ENCODE measurements around the gene OMD.
A peak's percentile ranks its signal among the peaks of the same experiment; 100 is the strongest.

OMD gene

DNA sequence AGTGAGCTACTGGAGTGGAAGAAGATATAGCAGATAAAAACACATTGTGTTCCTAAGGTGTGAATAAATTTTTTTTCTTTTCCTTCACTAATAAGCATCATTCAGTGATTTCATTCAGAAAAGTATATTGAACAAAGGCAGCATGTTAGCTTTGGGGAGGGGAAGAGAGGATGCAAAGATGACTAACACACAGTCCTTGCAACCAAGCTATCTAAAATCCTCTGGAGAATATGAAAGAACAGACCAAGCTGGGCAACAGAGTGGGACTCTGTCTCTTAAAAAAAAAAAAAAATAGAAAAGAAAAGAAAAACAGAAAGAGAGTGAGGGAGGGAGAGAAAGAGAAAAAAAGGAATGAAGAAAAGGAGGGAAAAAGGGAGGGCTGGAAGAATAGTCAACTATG, 22.3 kb upstream of the OMD start:
- H3K4me2 ChIP-seq, result no peak overlapping the region
- H3K4me1 ChIP-seq (ENCODE audit: low read depth, poor library complexity, severe bottlenecking), result no peaks in the 10 kb centered on the region
- no peak overlapping the region for H2AFZ ChIP-seq (ENCODE audit: low read depth)
- no peaks in the 10 kb centered on the region for H4K20me1 ChIP-seq (ENCODE audit: insufficient read depth)
- no peak overlapping the region for H3K27ac ChIP-seq
- no peaks in the 10 kb centered on the region for H3K36me3 ChIP-seq (ENCODE audit: insufficient read depth)
- no peaks in the 10 kb centered on the region for H3K79me2 ChIP-seq (ENCODE audit: insufficient read depth, low read depth)
- no peak overlapping the region for H3K4me3 ChIP-seq (IDR thresholded peaks at IDR 0.05; ENCODE audit: insufficient read depth, low read depth, low read length)
- H3K9ac ChIP-seq, result no peak overlapping the region
- no peaks in the 10 kb centered on the region for H3K27me3 ChIP-seq (ENCODE audit: insufficient read depth, low read depth)
- TF ChIP-seq, protein P1, sequence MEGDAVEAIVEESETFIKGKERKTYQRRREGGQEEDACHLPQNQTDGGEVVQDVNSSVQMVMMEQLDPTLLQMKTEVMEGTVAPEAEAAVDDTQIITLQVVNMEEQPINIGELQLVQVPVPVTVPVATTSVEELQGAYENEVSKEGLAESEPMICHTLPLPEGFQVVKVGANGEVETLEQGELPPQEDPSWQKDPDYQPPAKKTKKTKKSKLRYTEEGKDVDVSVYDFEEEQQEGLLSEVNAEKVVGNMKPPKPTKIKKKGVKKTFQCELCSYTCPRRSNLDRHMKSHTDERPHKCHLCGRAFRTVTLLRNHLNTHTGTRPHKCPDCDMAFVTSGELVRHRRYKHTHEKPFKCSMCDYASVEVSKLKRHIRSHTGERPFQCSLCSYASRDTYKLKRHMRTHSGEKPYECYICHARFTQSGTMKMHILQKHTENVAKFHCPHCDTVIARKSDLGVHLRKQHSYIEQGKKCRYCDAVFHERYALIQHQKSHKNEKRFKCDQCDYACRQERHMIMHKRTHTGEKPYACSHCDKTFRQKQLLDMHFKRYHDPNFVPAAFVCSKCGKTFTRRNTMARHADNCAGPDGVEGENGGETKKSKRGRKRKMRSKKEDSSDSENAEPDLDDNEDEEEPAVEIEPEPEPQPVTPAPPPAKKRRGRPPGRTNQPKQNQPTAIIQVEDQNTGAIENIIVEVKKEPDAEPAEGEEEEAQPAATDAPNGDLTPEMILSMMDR (conservative IDR thresholded peaks at IDR 0.05; ENCODE audit: low read depth, low read length), result no peak

DNA sequence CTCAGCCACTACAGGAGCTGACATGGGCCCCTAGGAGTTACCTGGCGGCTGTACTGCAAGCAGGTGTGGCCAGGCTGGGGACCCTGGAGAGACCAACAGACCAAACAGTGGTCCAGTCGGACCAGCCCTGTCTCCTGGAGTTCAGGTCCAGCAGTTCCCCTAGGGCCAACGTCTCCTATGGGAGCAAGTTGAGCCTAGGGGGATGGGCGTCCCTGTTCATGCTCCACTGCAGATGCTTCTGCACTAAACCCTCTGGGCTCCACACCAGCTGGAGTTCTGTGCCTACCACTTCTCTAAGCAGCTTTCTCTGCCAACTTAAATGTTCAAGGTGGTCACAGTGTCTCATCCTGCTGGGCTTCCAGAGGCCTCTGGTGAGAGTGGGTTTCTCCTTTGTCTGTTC, 20.6 kb upstream of the OMD start:
- Histone ChIP-seq H2AFZ (ENCODE audit: low read depth) (no peak overlapping the region), H3K4me2 (no peak overlapping the region), H3K79me2 (ENCODE audit: insufficient read depth, low read depth) (no peaks in the 10 kb centered on the region), H3K27me3 (ENCODE audit: insufficient read depth, low read depth) (no peaks in the 10 kb centered on the region), H3K27ac (no peak overlapping the region), H3K36me3 (ENCODE audit: insufficient read depth) (no peaks in the 10 kb centered on the region), H3K4me3 (IDR thresholded peaks at IDR 0.05; ENCODE audit: insufficient read depth, low read depth, low read length) (no peak overlapping the region), H3K9ac (no peak overlapping the region), H4K20me1 (ENCODE audit: insufficient read depth) (no peaks in the 10 kb centered on the region), H3K4me1 (ENCODE audit: low read depth, poor library complexity, severe bottlenecking) (peaks cover 11% of the 10 kb centered on the region)
- TF ChIP-seq, protein P1 (conservative IDR thresholded peaks at IDR 0.05; ENCODE audit: low read depth, low read length), result no peak

DNA sequence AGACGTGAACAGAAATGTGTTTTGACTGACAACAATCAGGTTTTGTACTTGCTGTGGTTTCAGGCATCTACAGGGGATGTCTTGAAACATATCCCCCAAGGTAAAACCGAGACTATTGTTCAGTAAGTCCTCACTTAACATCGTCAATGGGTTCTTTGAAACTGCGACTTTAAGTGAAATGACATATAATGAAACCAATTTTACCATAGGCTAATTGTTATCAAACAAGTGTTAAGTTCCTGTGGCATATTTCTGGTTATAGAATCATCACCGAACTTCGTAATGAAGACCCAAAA, 16.4 kb upstream of the OMD start:
- Histone ChIP-seq H3K4me2 (0 out of 2 replicates have a peak overlapping the region, but pooled peaks have one; percentile 13), H3K9ac (no peak overlapping the region)

DNA sequence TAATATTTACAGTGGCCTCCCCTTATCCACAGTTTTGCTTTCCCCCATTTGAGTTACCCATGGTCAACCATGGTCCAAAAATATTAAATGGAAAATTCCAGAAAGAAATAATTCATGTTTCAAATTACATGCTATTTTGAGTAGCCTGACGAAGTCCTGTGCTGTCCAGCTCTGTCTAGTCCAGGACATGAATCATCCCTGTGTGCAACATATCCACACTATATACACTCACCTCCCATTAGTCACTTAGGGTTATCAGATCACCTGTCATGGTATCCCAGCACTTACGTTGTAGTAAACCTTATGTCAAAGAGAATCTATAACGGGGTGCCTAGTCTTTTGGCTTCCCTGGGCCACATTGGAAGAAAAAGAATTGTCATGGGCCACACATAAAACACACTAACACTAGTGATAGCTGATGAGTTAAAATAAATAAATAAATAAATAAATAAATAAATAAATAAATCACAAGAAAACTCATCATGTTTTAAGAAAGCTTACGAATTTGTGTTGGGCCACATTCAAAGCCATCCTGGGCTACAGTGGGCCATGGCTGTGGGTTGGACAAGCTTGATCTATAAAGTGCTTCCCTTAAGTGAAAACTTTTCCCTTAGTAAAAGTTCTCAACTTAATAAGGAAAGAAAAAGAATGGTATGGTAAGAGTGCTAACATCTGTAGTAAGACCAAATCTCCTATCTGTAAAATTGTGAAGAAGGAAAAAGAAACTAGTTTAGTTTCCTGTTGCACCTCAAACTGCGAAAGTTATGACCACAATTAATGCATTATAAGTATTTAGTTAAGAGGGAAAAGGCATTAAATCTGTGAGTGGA, 15.9 kb upstream of the OMD start:
- H3K4me2 ChIP-seq, result 0 out of 2 replicates have a peak overlapping the region, but pooled peaks have one; percentile 13
- H3K4me1 ChIP-seq (ENCODE audit: low read depth, poor library complexity, severe bottlenecking), result peaks cover 14% of the 10 kb centered on the region
- TF ChIP-seq, protein P1 (conservative IDR thresholded peaks at IDR 0.05; ENCODE audit: low read depth, low read length), result no peak
- H3K4me3 ChIP-seq (IDR thresholded peaks at IDR 0.05; ENCODE audit: insufficient read depth, low read depth, low read length), result no peak overlapping the region
- H3K79me2 ChIP-seq (ENCODE audit: insufficient read depth, low read depth), result no peaks in the 10 kb centered on the region
- no peak overlapping the region for H2AFZ ChIP-seq (ENCODE audit: low read depth)
- no peaks in the 10 kb centered on the region for H4K20me1 ChIP-seq (ENCODE audit: insufficient read depth)
- no peaks in the 10 kb centered on the region for H3K27me3 ChIP-seq (ENCODE audit: insufficient read depth, low read depth)
- H3K9ac ChIP-seq, result no peak overlapping the region
- H3K36me3 ChIP-seq (ENCODE audit: insufficient read depth), result no peaks in the 10 kb centered on the region
- no peak overlapping the region for H3K27ac ChIP-seq

More for the DNA sequence above, 16.4 kb upstream of the OMD start:
- Histone ChIP-seq H3K36me3 (ENCODE audit: insufficient read depth) (no peaks in the 10 kb centered on the region), H3K27ac (no peak overlapping the region), H3K27me3 (ENCODE audit: insufficient read depth, low read depth) (no peaks in the 10 kb centered on the region), H3K79me2 (ENCODE audit: insufficient read depth, low read depth) (no peaks in the 10 kb centered on the region), H4K20me1 (ENCODE audit: insufficient read depth) (no peaks in the 10 kb centered on the region), H3K4me1 (ENCODE audit: low read depth, poor library complexity, severe bottlenecking) (peaks cover 14% of the 10 kb centered on the region), H2AFZ (ENCODE audit: low read depth) (no peak overlapping the region), H3K4me3 (IDR thresholded peaks at IDR 0.05; ENCODE audit: insufficient read depth, low read depth, low read length) (no peak overlapping the region)
- TF ChIP-seq, protein P1 (conservative IDR thresholded peaks at IDR 0.05; ENCODE audit: low read depth, low read length), result no peak

All from KMS-11 (cell line).